Measurements from ENCODE around the gene GLS. TPM values are rescaled to one million over a fixed set of nuclear protein-coding genes. Genes with fewer than 3 reads are reported as not detected.
A peak's percentile ranks its signal among the peaks of the same experiment; 100 is the strongest.

Gene GLS
- 100 to 1,000 TPM; 136 to 242 TPM for total RNA-seq

GRCh38 chr2:190880378-190881083 lies at the start of gene GLS:
TSS of gene GLS (plus strand) at chr2:190880821. CDS start at chr2:190881085, 264 bp downstream.
- Mint-ChIP-seq H3K27ac (peak within 1 kb of the TSS; percentile 98), H3K36me3 (ENCODE audit: low read depth) (peaks cover 36% of the 10 kb centered on the region), H3K4me3 (peak within 1 kb of the TSS; percentile 79), H3K4me1 (peaks cover 41% of the 10 kb centered on the region), H3K27me3 (no peaks in the 10 kb centered on the region), H3K9me3 (ENCODE audit: low read depth) (no peaks in the 10 kb centered on the region)
- DNase-seq (peak; percentile 98), ATAC-seq (peak; percentile 81)
- ChIA-PET POLR2A (interaction anchor here (0.6 to 2.9 kb wide), 10 partner anchors 18 to 473 kb away, joined by 3 to 26 read pairs (median 4); no protein-coding TSS in a partner anchor), CTCF (interaction anchor here (0.7 to 1.6 kb wide), 3 partner anchors 16 to 85 kb away, joined by 4 to 7 read pairs (median 4); no protein-coding TSS in a partner anchor)
- intact Hi-C loops (cut with DNase I, micrococcal nuclease) = loop anchor here (1.0 to 5.0 kb wide), 9 partner anchors 36 to 1118 kb away; partner anchors contain the start of genes NEMP2 (in 2 of the 2), MFSD6 (in 1 of the 2), NAB1 (in 1 of the 2) and NABP1 (in 1 of the 2)

GRCh38 chr2:190831941-190832340 lies 48.7 kb upstream of the GLS start:
- H3K4me1 Mint-ChIP-seq = no peaks in the 10 kb centered on the region
- H3K9me3 Mint-ChIP-seq (ENCODE audit: low read depth) = peaks cover 2% of the 10 kb centered on the region
- H3K36me3 Mint-ChIP-seq (ENCODE audit: low read depth) = no peaks in the 10 kb centered on the region
- ChIA-PET POLR2A (no interaction called here), CTCF (interaction anchor here (1.3 kb wide), 1 partner anchor 22 kb away, joined by 3 read pairs; no protein-coding TSS in a partner anchor)
- no peak for DNase-seq
- ATAC-seq = no peak
- H3K4me3 Mint-ChIP-seq = no peak overlapping the region
- intact Hi-C loops (cut with DNase I, micrococcal nuclease) = no loop called here
- peaks cover 3% of the 10 kb centered on the region for H3K27me3 Mint-ChIP-seq
- H3K27ac Mint-ChIP-seq = no peak overlapping the region

GRCh38 chr2:190834890-190835208 lies 45.8 kb upstream of the GLS start:
- POLR2A ChIA-PET = no interaction called here
- CTCF ChIA-PET = interaction anchor here (1.0 to 1.5 kb wide), 4 partner anchors 15 to 55 kb away, joined by 3 to 4 read pairs (median 3); no protein-coding TSS in a partner anchor
- intact Hi-C loops (cut with DNase I, micrococcal nuclease) = no loop called here
- Mint-ChIP-seq H3K4me1 (peaks cover 17% of the 10 kb centered on the region), H3K27ac (no peak overlapping the region), H3K27me3 (no peaks in the 10 kb centered on the region), H3K36me3 (ENCODE audit: low read depth) (no peaks in the 10 kb centered on the region), H3K9me3 (ENCODE audit: low read depth) (no peaks in the 10 kb centered on the region), H3K4me3 (no peak overlapping the region)
- no peak for ATAC-seq
- no peak for DNase-seq

GRCh38 chr2:190835303-190835930 lies 45.2 kb upstream of the GLS start:
- intact Hi-C loops (cut with DNase I, micrococcal nuclease) = no loop called here
- Mint-ChIP-seq H3K27ac (no peak overlapping the region), H3K36me3 (ENCODE audit: low read depth) (no peaks in the 10 kb centered on the region), H3K4me1 (peaks cover 18% of the 10 kb centered on the region), H3K9me3 (ENCODE audit: low read depth) (no peaks in the 10 kb centered on the region), H3K27me3 (no peaks in the 10 kb centered on the region), H3K4me3 (no peak overlapping the region)
- no peak for ATAC-seq
- POLR2A ChIA-PET = interaction anchor here (0.8 kb wide), 1 partner anchor 73 kb away, joined by 4 read pairs; no protein-coding TSS in a partner anchor
- CTCF ChIA-PET = interaction anchor here (0.7 to 1.5 kb wide), 5 partner anchors 9 to 88 kb away, joined by 3 to 4 read pairs (median 3); no protein-coding TSS in a partner anchor
- DNase-seq = no peak

- DNase-seq (no peak), ATAC-seq (no peak)
- peaks cover 7% of the 10 kb centered on the region for H3K36me3 Mint-ChIP-seq (ENCODE audit: low read depth)
- ChIA-PET CTCF (interaction anchor here (1.0 kb wide), 1 partner anchor 24 kb away, joined by 4 read pairs; no protein-coding TSS in a partner anchor), POLR2A (no interaction called here)
- H3K4me3 Mint-ChIP-seq = no peak overlapping the region
- H3K9me3 Mint-ChIP-seq (ENCODE audit: low read depth) = no peaks in the 10 kb centered on the region
- H3K4me1 Mint-ChIP-seq = peaks cover 27% of the 10 kb centered on the region
- intact Hi-C loops (cut with DNase I, micrococcal nuclease) = no loop called here
- no peak overlapping the region for H3K27ac Mint-ChIP-seq
- no peaks in the 10 kb centered on the region for H3K27me3 Mint-ChIP-seq
Measured at GRCh38 chr2:190836767-190837166, 43.9 kb upstream of the GLS start.

GRCh38 chr2:190837420-190837819 lies 43.2 kb upstream of the GLS start:
- H3K27ac Mint-ChIP-seq = no peak overlapping the region
- H3K27me3 Mint-ChIP-seq = no peaks in the 10 kb centered on the region
- intact Hi-C loops (cut with DNase I, micrococcal nuclease) = no loop called here
- no peak overlapping the region for H3K4me3 Mint-ChIP-seq
- peaks cover 34% of the 10 kb centered on the region for H3K4me1 Mint-ChIP-seq
- ChIA-PET CTCF (interaction anchor here (2.2 kb wide), 1 partner anchor 13 kb away, joined by 8 read pairs; no protein-coding TSS in a partner anchor), POLR2A (no interaction called here)
- peaks cover 8% of the 10 kb centered on the region for H3K36me3 Mint-ChIP-seq (ENCODE audit: low read depth)
- no peaks in the 10 kb centered on the region for H3K9me3 Mint-ChIP-seq (ENCODE audit: low read depth)
- DNase-seq (no peak), ATAC-seq (no peak)

GRCh38 chr2:190837952-190838361 lies 42.7 kb upstream of the GLS start:
- H3K4me3 Mint-ChIP-seq = no peak overlapping the region
- intact Hi-C loops (cut with DNase I, micrococcal nuclease) = no loop called here

GRCh38 chr2:190838492-190838910 lies 42.1 kb upstream of the GLS start:
- no peak overlapping the region for H3K4me3 Mint-ChIP-seq
- DNase-seq (peak; percentile 43), ATAC-seq (peak; percentile 66)
- H3K27ac Mint-ChIP-seq = no peak overlapping the region
- peaks cover 8% of the 10 kb centered on the region for H3K36me3 Mint-ChIP-seq (ENCODE audit: low read depth)
- no peaks in the 10 kb centered on the region for H3K9me3 Mint-ChIP-seq (ENCODE audit: low read depth)
- intact Hi-C loops (cut with DNase I, micrococcal nuclease) = no loop called here
- peaks cover 39% of the 10 kb centered on the region for H3K4me1 Mint-ChIP-seq
- no peaks in the 10 kb centered on the region for H3K27me3 Mint-ChIP-seq
- CTCF ChIA-PET = interaction anchor here (0.5 to 2.2 kb wide), 5 partner anchors 12 to 1298 kb away, joined by 3 to 8 read pairs (median 4); partner anchors contain the start of gene HIBCH
- POLR2A ChIA-PET = interaction anchor here (0.6 kb wide), 1 partner anchor 25 kb away, joined by 3 read pairs; no protein-coding TSS in a partner anchor

More at GRCh38 chr2:190837952-190838361, 42.7 kb upstream of the GLS start:
- Mint-ChIP-seq H3K4me1 (peaks cover 37% of the 10 kb centered on the region), H3K9me3 (ENCODE audit: low read depth) (no peaks in the 10 kb centered on the region), H3K27me3 (no peaks in the 10 kb centered on the region), H3K36me3 (ENCODE audit: low read depth) (peaks cover 8% of the 10 kb centered on the region), H3K27ac (no peak overlapping the region)
- ATAC-seq (no peak), DNase-seq (no peak)
- POLR2A ChIA-PET = interaction anchor here (0.6 kb wide), 1 partner anchor 25 kb away, joined by 3 read pairs; no protein-coding TSS in a partner anchor
- CTCF ChIA-PET = interaction anchor here (1.3 to 2.2 kb wide), 2 partner anchors 13 to 57 kb away, joined by 4 to 8 read pairs; no protein-coding TSS in a partner anchor

GRCh38 chr2:190840569-190841172 lies 40.0 kb upstream of the GLS start:
- H3K27ac Mint-ChIP-seq = no peak overlapping the region
- no peak overlapping the region for H3K4me3 Mint-ChIP-seq
- CTCF ChIA-PET = interaction anchor here (0.6 to 0.7 kb wide), 2 partner anchors 221 to 275 kb away, joined by 3 to 4 read pairs; no protein-coding TSS in a partner anchor
- H3K4me1 Mint-ChIP-seq = peaks cover 53% of the 10 kb centered on the region
- POLR2A ChIA-PET = no interaction called here
- ATAC-seq = no peak
- H3K27me3 Mint-ChIP-seq = no peaks in the 10 kb centered on the region
- intact Hi-C loops (cut with DNase I, micrococcal nuclease) = loop anchor here (5.0 kb wide), 4 partner anchors 107 to 312 kb away; partner anchors contain the start of genes NEMP2 (in 1 of the 2) and STAT4 (in 1 of the 2)
- peaks cover 8% of the 10 kb centered on the region for H3K36me3 Mint-ChIP-seq (ENCODE audit: low read depth)
- DNase-seq = peak; percentile 25
- no peaks in the 10 kb centered on the region for H3K9me3 Mint-ChIP-seq (ENCODE audit: low read depth)

- intact Hi-C loops (cut with DNase I, micrococcal nuclease) = loop anchor here (5.0 kb wide), 4 partner anchors 105 to 310 kb away; partner anchors contain the start of genes NEMP2 (in 1 of the 2) and STAT4 (in 1 of the 2)
- peak overlapping the region; percentile 40 for H3K27ac Mint-ChIP-seq
- DNase-seq (no peak), ATAC-seq (peak; percentile 18)
- H3K4me3 Mint-ChIP-seq = no peak overlapping the region
- no peaks in the 10 kb centered on the region for H3K27me3 Mint-ChIP-seq
- ChIA-PET POLR2A (no interaction called here), CTCF (interaction anchor here (0.6 kb wide), 2 partner anchors 9 to 677 kb away, joined by 3 read pairs; no protein-coding TSS in a partner anchor)
- peaks cover 8% of the 10 kb centered on the region for H3K36me3 Mint-ChIP-seq (ENCODE audit: low read depth)
- peaks cover 53% of the 10 kb centered on the region for H3K4me1 Mint-ChIP-seq
- no peaks in the 10 kb centered on the region for H3K9me3 Mint-ChIP-seq (ENCODE audit: low read depth)
Measured at GRCh38 chr2:190841707-190842505, 38.7 kb upstream of the GLS start.

All from activated CD4-positive, alpha-beta T cell treated with anti-CD3 and anti-CD28 coated beads for 36 hours (primary cell).